GM12891 (cell line): ENCODE measurements around the gene B4GALT5.
"Not testable (repeated sequence)": the region's sequence is repeated elsewhere in the genome, so short reads cannot be mapped to it uniquely, and the experiment has no call there.

Experiments
- DNase-seq: peaks from one replicate; pipeline ENCODE4 v3.0.0; 2011; ENCODE audit warnings: low spot score; ENCODE audit not compliant: insufficient read length
- FAIRE-seq: peaks from 2 replicates; lab custom pipeline; 2011; peaks lifted over from hg19 to GRCh38; lab: Jason Lieb, UNC
- PAX5 ChIP-seq: IDR thresholded peaks from 2 replicates; pipeline ENCODE4 v1.6.1; 2011; ENCODE audit warnings: low read length, moderate library complexity, mild to moderate bottlenecking; ENCODE audit not compliant: insufficient read depth, severe bottlenecking
- POLR2A ChIP-seq: IDR thresholded peaks from 2 replicates; pipeline ENCODE4 v1.6.1; 2011; ENCODE audit warnings: low read depth, low read length, control low read depth
- POLR2AphosphoS5 ChIP-seq: IDR thresholded peaks from 2 replicates; pipeline ENCODE4 v1.6.1; 2011; ENCODE audit warnings: low read depth, low read length, control low read depth
- POU2F2 ChIP-seq: IDR thresholded peaks from 2 replicates; pipeline ENCODE4 v1.6.1; 2011; ENCODE audit warnings: low read depth, mild to moderate bottlenecking, control low read depth, low read length, moderate library complexity
- SPI1 ChIP-seq: IDR thresholded peaks from 2 replicates; pipeline ENCODE4 v1.6.1; 2011; ENCODE audit warnings: low read depth, low read length, control low read depth
- TAF1 ChIP-seq: IDR thresholded peaks from 2 replicates; pipeline ENCODE4 v1.6.1; 2011; ENCODE audit warnings: low read depth, low read length, control low read depth

The B4GALT5 gene

DNA sequence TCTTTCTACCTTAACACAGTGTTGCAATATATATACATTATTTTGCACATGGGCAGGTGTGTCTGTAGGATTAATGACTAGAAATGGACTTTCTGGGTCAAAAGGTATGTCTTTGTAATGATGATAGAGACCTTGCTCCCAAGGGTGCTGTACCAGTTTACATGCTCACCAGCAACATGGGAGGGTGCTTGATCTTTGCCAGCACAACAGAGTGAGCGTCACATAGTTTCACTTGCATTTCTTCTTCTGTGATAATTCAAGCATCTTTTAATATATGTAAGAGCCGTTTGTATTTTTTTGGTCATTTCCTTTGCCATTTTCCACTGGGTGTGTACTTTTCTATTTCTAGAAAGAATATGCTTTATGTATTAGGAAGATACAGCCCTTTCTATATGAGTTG is 23.6 kb upstream of the B4GALT5 start:
- FAIRE-seq (peak; percentile 5), DNase-seq (peak; percentile 26)
- TF ChIP-seq SPI1, result no peak
- no peak for TF ChIP-seq POLR2A
- TF ChIP-seq TAF1, result no peak
- no peak for TF ChIP-seq POU2F2
- TF ChIP-seq PAX5, result no peak
- TF ChIP-seq POLR2AphosphoS5, result no peak

DNA sequence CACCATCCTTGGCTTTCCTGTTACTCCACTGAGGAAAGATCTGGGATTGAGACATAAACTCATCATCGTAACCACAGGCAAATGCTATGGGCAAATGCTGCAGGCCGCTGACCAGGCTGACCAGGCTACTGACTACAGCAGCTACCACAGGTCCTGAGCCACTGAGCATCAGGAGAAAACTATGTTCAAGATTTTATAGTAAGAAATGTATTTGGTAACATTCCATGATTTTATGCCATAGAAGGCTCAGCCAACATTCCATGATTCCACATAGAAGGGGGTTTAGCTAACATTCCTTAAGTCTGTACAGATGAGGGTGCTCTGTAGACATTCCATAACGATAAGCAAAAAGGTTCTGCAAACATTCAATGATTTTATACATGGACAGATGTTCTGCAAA is 16.1 kb upstream of the B4GALT5 start:
- FAIRE-seq, result no peak
- DNase-seq, result no peak
- TF ChIP-seq POLR2A (no peak), SPI1 (no peak), PAX5 (no peak), POLR2AphosphoS5 (no peak), POU2F2 (no peak), TAF1 (no peak)

- FAIRE-seq, result no peak
- DNase-seq, result no peak
- TF ChIP-seq SPI1 (no peak), PAX5 (no peak), POLR2AphosphoS5 (no peak), POLR2A (no peak), POU2F2 (no peak), TAF1 (no peak)
Observed at GRCh38 chr20:49727894-49728885, 14.5 kb upstream of the B4GALT5 start.

GRCh38 chr20:49727478-49727877 is 13.8 kb upstream of the B4GALT5 start:
- no peak for TF ChIP-seq SPI1
- no peak for TF ChIP-seq POU2F2
- TF ChIP-seq PAX5, result no peak
- no peak for TF ChIP-seq TAF1
- TF ChIP-seq POLR2AphosphoS5, result no peak
- no peak for TF ChIP-seq POLR2A
- FAIRE-seq, result no peak

DNA sequence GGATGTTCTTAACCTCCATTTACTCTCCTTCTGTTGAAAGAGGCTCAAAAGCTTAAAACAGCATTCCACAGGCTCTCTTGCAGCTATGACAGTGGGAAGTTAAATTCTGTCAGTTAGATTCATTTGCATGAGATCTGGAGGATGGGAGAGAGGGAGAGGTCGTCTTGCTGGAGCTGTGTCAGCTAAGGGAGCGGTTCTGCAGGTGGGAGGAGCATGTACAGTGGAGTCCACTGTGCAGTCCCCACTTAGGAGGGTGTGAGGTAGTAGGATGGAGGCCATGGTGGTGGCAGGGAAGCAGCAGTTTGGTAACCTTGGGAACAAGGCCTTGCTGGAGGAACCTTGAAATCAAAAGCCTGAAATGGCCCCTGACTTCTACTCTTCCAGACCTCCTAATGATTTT is 12.0 kb upstream of the B4GALT5 start:
- no peak for FAIRE-seq
- no peak for DNase-seq
- TF ChIP-seq PAX5, result no peak
- no peak for TF ChIP-seq POLR2AphosphoS5
- no peak for TF ChIP-seq TAF1
- no peak for TF ChIP-seq POU2F2
- TF ChIP-seq SPI1, result no peak
- TF ChIP-seq POLR2A, result no peak

More at GRCh38 chr20:49727478-49727877, 13.8 kb upstream of the B4GALT5 start:
- no peak for DNase-seq

GRCh38 chr20:49725224-49725606 is 11.5 kb upstream of the B4GALT5 start:
- FAIRE-seq, result not testable (repeated sequence)

GRCh38 chr20:49724408-49725223 is 10.9 kb upstream of the B4GALT5 start:
- no peak for DNase-seq
- FAIRE-seq, result no peak
- TF ChIP-seq TAF1, result no peak
- no peak for TF ChIP-seq POLR2A
- no peak for TF ChIP-seq SPI1
- no peak for TF ChIP-seq POLR2AphosphoS5
- TF ChIP-seq POU2F2, result no peak
- no peak for TF ChIP-seq PAX5

More at GRCh38 chr20:49725224-49725606, 11.5 kb upstream of the B4GALT5 start:
- not testable (repeated sequence) for DNase-seq

GRCh38 chr20:49723758-49724157 is 10.1 kb upstream of the B4GALT5 start:
- not testable (repeated sequence) for DNase-seq, FAIRE-seq

DNA sequence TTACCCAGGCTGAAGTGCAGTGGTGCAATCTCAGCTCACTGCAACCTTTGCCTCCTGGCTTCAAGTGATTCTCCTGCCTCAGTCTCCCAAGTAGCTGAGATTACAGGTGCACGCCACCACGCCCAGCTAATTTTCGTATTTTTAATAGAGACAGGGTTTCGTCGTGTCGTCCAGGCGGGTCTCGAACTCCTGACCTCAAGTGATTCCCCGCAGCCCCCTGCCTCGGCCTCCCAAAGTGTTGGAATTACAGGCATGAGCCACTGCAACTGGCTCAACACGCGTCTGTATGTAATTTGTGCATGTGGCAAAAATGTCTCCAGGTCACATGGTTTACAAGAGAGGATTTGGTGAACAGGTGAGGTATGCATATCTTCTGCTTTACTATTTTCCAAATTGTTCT is 7.6 kb upstream of the B4GALT5 start:
- DNase-seq, FAIRE-seq: not testable (repeated sequence)

DNA sequence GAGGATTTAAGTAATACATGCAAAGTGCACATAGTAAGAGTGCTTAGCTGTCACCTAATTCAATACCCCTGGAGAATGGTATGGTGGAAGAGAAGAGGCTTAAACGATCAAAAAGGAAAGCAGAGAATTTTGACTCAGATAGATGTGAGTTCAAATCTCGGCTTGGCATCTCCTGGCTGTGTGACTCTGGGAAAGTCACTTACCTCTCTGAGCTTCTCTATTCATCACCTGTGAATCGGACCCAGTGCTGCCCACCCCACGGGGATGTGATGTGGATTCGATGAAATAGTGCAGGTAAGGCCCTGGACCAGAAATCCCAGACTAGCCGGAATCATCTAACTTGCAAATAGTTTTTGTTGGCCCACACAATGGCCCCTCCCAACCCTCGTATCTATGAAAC is 1.8 kb upstream of the B4GALT5 start:
- FAIRE-seq, result no peak
- no peak for TF ChIP-seq POU2F2
- TF ChIP-seq TAF1, result no peak
- no peak for TF ChIP-seq PAX5
- TF ChIP-seq POLR2A, result no peak
- no peak for DNase-seq
